Heart left ventricle (tissue), 13 donors: ENCODE results near the gene CCT2.

Experiments
- POLR2A ChIP-seq, 2 donors: fragments of 450-650 bp; IDR thresholded peaks; one replicate each; pipeline ENCODE4 v1.6.1; 2017; ENCODE audit warnings: antibody characterized with exemption in 2 of 2, mild to moderate bottlenecking in 2 of 2, moderate library complexity in 2 of 2
- TF ChIP-seq, protein P1 (sequence below), 12 donors: fragments of 200-600 bp; sonication (generic) in 4 of 12; IDR thresholded peaks; one replicate each; pipeline versions ENCODE4 v1.5.0 to v1.8.0; 2018 to 2022; ENCODE audit warnings: antibody characterized with exemption in 12 of 12, mild to moderate bottlenecking in 5 of 12
- donor health status: ischemic (EF 13 %, LVEDD 7.1; RV severe dilation, severe dysfunction).
- donor health status: DM: no; HTN: yes; CAD: no.
- donor health status: DM: no; HTN: no; CAD: no.
- donor health status: ischemic (EF 25% LVEDD 6.9; RV normal size, moderate dysfunction).
- donor health status: ischemic (EF 25% LVEDD 5.7; RV mildly dilated, moderate dysfunction).
- donor health status: ischemic (EF 35%, LVEDD 5.7; RV mildly dilated, moderate dysfunction).
- donor health status: nonischemic (EF 11% LVEDD 7.7; RV severe dilation, severe dysfunction).
- donor health status: DM: yes; HTN: yes; CAD: no.
- donor health status: PGD.
- donor health status: ischemic (EF 29% LVEDD 5.4; RV normal size, mild dysfunction).
- donor health status: nonischemic (EF 23%, LVEDD 6.1; RV moderate dilation, normal function).

DNA sequence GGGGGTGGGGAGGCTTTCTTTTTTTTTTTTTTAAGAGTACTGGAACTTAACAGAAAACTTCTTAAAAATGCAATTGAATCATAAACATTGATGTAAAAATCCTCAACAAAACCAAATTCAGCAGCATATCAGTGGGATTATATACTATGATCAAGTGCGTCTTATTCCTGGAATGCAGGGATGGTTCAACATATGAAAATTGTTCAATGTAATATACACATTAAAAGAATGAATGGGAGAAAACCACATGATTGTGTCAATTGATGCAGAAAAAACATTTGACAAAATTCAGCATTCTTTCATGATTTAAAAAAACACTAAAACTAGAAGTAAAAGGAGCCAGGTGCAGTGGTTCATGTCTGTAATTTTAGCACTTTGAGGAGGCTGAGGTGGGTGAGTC is 41.2 kb upstream of the CCT2 start:
- TF ChIP-seq POLR2A (IDR thresholded peaks at IDR 0.05): no peak
- TF ChIP-seq, protein P1, sequence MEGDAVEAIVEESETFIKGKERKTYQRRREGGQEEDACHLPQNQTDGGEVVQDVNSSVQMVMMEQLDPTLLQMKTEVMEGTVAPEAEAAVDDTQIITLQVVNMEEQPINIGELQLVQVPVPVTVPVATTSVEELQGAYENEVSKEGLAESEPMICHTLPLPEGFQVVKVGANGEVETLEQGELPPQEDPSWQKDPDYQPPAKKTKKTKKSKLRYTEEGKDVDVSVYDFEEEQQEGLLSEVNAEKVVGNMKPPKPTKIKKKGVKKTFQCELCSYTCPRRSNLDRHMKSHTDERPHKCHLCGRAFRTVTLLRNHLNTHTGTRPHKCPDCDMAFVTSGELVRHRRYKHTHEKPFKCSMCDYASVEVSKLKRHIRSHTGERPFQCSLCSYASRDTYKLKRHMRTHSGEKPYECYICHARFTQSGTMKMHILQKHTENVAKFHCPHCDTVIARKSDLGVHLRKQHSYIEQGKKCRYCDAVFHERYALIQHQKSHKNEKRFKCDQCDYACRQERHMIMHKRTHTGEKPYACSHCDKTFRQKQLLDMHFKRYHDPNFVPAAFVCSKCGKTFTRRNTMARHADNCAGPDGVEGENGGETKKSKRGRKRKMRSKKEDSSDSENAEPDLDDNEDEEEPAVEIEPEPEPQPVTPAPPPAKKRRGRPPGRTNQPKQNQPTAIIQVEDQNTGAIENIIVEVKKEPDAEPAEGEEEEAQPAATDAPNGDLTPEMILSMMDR (IDR thresholded peaks at IDR 0.05): no peak
